ENCODE measurements around the gene LYRM4.

Gene LYRM4

DNA sequence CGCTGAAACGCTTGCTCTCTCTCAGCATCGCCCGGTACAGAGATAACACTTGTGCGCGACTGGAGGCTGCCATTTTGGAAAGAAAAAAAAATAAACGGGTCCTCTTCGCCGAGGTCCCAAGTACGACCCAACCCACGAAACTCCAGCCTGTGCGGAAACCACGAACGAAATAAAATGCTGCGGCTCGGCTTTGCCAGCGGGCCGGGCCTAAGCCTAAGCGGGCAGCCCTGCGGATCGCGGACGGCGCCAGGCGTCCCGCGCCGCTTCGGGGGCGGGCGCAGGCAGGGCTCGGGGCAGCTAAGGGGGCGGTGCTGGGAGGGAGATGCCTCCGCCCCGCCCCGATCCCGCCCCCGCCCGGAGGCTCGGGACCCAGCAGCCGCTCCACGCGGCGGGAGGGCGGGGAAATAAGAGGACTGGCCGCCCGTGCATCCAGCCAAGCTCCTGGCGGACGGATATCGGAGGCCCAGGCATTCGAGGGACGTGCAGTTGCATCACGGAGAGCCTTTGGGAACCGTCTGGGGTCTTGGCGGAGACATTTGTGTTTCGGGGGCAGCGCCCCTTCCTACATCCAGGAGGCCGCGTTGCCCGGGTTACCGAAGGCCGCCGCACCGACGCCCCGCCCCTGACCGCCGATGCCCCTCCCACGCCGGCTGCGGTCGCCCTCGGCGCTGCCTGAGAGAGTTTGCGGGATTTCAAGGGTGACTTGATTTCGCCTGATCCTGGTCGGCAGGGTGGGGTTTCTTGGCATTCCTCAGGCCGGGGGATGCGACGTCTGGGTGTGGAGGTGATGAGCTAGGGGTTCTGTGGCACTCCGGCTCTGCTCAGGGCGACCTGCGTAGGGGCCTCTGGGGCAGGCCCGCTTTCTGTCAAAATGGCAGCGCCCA, at the start of gene LYRM4, which contains the start of gene FARS2:
TSS of gene LYRM4 (minus strand) at position 290 of the 884 bp plus-strand sequence. CDS start at position 73, 217 bp downstream.
TSS of gene FARS2 (plus strand) at position 853 of the 884 bp plus-strand sequence.
- DNase-seq (ENCODE audit: low read depth, low spot score), result peak; percentile 97

DNA sequence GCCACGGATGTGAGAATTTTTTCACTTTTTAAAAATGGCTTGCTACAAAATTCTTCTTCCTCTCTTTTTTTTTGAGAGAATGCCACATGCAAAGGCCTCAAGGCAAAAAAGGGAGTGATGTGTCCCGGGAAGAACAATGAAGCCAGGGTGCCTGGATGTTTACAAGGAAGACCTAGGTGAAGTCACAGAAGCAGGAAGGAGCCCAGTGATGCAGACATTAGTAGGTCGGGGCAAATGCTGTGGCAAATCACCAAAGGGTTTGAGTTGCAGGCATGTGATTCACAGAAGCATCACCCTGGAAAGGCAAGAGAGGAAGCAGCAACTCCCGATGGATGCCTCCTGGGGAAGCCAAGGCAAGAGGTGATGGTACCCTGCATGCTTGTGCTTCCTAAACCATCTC, 47.3 kb upstream of the LYRM4 start:
- DNase-seq (ENCODE audit: low read depth, low spot score), result no peak

DNA sequence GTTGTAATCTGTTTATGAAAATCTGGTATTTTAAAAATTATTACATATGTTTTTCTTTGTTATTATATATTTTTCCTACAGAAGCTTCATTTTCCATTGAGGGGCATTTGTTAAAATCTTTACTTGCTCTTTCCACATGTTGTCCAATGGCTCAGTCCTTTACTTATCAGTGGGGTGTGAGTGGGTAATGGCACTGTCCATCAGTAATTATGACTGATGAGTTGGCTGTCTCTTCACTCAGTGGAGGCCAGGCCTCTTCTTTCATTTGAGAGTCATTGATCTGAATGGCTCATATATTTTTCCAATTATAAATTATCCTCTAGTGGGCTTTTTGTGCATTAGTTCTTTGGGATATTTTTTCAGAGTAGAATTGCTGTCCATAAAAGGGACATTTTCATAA, 46.3 kb upstream of the LYRM4 start:
- no peak for DNase-seq (ENCODE audit: low read depth, low spot score)

DNA sequence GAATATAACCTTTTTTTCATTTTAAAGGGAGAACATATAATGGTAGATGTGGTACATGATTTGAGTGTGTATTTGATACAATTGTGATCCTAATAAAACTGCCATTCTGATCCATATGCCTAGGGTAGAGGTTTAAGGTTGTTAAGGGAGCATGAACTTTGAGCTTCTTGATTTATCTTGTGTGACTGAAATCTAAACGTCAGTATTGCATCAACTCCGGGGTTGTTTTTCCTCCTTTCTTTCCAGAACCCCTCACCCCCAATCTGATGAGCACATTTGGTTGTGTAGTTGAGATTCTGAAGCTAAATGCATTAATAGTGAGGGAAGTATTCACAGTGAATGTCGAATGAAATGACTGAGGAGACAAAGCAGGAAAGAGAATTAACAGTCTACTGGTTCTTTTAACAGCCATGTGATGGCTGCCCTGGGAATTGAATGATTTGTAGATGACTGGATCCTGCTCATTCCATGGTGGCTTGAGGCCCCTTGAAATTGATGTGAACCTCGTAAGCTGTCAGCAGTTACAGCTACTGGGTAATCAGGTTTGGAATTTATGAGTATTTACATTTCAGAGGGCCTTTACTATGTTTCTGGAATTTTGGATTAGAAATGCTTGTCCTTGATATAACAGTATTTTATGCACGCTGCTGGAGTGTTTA, 45.3 kb upstream of the LYRM4 start:
- DNase-seq (ENCODE audit: low read depth, low spot score), result peak; percentile 33

DNA sequence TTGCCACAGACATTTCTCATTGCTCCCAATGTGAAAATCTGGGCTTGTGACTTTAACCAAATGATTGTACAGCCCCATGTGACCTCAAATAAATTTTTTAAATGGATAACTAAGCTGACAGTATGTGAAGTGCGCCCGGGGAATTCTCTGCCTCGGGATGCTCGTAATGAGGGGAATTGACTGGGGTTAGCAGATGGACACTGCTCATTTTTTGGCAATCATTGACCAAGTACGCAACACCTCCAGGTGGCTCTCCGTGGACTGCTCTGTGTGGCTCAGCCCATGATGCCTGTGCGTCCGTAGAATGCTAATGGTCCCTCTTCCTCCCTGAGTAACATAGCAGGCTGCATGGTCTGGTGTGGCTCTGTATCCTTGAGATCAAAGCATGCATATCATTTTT, 42.9 kb upstream of the LYRM4 start:
- no peak for DNase-seq (ENCODE audit: low read depth, low spot score)

DNA sequence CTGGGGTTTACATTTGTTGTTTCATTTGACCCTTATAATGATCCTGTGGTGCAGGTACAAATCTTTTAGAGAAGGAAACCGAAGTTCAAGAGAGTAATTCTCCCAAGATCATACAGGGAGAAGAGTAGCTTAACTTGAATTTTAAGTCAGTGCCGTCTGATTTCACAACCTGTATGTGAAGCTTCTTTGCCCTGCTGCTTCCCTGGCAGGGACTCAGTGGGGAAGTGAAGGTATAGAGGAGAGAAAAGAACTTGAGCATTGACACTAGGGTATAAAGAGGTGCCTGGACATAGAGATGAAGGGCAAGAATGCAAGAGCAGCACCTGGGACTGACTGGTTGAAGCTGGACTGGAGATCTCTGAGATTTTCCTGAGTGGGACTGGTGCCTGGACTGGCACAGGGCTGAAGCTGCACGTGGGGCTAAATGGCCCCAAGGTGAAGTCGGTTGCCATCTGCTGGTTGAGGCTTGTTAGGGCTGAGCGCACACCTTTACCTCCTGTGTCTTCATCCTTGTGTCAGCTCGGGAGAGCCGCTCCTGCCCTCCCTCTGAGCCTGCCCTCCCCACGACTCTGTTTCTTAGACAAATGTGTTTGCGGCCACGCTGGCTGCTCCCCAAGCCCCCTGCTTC, 42.4 kb upstream of the LYRM4 start:
- peak; percentile 41 for DNase-seq (ENCODE audit: low read depth, low spot score)

DNA sequence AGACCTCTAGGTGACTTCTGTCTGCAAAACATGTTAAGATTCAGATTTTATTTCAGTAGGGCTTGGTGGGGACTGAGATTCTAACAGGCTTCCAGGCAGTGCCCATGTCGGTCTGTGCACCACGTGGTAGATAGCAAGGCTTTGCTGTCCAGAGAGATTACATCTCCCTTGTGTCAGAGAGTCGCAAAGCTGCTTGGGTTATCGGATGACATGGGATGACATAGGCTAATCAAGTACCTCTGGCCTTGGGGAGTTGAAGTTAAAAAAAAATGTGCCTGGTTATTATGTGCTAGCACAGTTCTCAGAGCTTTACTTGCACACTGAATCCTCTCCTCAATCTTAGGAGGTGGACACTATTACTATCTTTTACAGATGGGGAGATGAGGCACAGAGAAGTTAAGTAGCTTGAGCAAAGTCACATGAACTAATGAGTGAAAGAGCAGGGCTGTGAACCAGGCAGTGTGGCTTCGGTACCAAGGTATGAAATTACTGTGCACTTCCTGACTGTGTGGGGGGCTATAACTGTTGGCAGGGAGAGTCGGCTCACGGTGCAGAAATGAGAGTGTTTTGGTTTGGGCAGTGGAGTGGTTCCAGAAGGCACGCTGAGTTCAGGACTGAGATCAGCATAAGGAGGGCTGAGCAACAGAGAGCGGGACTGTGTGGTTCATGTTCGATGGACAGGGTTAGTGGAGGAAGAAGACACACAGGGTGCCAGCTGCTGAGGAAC, 41.6 kb upstream of the LYRM4 start:
- DNase-seq (ENCODE audit: low read depth, low spot score), result peak; percentile 28

DNA sequence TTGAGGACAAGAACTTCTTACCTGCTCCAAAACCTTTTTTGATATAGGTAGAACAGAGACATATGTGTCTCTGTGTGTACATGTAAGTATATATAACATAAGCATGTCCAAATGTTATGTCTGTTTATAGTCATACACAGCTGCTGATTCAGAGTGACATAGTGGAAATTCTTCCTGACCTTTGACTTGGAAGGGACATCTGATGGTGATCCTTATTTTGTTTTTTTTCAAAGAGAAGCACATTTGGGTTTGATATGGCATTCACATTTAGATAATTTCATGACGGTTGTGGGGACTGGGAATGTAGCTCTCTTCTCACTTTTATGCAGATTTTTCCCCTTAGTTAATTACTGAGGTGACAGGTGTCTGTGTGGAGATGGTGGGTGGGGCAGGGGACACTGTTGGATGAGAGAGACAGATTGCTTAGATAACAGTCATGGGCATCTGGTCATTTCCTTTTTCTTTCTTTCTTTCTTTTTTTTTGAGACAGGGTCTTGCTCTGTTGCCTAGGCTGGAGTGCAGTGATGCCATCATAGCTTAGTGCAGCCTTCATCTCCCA, 39.5 kb upstream of the LYRM4 start:
- no peak for DNase-seq (ENCODE audit: low read depth, low spot score)

DNA sequence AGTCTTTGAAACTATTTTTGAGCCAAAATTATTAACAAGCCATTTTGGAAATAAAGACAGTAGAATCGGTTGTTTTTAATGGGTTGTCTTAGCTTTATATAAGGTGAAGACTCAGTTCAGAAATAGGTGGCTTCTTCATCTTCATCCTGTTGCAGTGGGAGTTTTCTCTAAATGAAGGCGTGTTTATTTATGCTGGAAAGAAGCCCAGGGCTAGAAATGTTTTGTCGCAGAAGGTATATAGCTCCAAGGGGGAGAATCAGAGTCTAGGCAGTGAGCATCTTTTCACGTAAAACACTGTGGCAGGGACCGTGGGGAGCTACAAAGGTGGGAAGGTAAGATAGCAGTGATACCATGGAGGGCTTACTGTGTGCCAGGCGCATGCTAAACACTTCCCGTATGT, 34.9 kb upstream of the LYRM4 start:
- DNase-seq (ENCODE audit: low read depth, low spot score), result peak; percentile 23

DNA sequence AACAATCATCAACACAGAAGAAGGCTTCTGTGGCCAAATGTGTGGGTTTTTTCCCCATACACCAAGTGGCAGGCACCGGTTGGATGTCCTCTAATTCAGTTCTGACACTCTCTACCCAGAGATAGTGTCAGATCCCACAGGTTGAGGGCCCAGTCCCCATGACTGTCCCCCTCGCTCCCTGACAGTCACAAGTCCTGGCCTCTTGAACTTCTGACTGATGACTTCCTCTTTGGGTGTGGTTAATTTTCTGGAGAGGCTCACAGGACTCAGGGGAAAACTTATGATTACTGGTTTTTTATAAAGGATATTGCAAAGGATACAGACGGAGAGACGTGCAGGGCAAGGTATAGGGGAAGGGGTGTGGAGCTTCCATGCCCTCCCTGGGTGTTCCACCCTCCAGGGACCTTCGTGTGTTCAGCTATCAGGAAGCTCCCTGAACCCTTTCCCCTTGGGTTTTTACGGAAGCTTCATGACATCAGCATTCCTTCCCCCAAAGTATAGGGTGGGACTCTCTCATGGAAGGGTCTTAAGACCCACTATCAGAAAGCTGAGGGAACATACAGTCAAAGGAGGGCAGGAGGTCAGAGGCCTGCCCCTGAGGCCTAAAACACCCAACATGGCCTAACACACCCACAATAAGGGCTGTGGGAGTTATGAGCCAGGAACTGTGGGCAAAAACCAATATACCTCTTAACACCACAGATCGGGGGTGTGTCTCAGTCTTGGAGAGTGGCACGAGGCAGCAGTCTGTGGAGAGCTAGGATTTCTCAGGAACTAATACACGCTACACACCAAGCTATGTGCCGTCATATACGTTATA, 33.9 kb upstream of the LYRM4 start:
- no peak for DNase-seq (ENCODE audit: low read depth, low spot score)

DNA sequence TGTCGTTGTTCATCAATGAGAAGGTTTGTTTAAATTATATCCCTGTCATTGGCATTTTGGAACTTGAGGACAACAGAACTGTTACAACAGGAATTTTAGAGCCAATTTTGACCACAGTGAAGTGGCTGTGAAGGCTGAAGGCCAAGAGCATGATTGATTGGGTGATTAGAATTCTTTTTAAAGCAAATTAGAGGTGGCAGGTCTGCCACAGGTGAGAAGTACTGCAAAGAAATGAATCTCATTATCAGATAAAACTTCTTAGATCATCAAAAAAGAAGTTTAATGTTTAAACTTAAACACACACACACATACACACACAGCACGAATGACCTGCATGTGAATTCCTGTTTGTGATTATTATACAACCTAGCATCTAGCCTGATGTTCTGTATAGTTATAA, 32.9 kb upstream of the LYRM4 start:
- DNase-seq (ENCODE audit: low read depth, low spot score), result no peak

DNA sequence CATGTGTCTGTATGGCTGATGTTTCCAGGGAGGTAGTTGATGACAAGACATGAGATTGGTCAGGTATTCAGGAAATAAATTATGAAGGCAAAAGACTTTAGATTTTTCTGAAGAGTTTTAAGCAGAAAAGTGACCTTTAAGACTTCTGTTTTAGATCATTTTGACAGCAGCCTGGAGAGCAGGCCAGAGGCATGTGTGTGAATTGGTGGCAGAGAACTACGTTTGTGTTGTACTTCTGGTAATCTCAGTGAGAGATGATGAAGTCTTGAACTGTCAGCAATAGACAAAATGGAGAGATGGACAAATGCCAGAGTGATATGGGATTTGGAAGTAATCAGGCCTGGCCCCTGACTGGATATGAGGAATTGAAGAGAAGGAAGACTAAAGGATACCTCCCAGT, 31.4 kb upstream of the LYRM4 start:
- no peak for DNase-seq (ENCODE audit: low read depth, low spot score)

DNA sequence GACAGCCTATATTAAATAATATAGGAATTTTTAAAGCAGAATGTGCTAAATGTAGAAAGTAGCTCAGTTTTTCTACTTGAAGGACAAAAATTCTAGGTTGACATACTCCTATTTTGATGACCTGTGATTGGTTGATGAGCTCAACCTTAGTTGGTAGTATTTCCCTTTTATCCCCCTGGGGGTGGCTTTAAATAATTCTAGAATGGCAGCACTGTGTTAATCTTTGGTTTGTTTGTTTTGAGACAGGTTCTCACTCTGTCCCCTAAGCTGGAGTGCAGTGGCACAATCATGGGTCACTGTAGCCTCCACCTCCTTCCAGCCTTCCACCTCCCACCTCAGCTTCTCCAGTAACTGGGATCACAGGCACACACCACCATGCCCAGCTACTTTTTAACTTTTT, 29.8 kb upstream of the LYRM4 start:
- no peak for DNase-seq (ENCODE audit: low read depth, low spot score)

DNA sequence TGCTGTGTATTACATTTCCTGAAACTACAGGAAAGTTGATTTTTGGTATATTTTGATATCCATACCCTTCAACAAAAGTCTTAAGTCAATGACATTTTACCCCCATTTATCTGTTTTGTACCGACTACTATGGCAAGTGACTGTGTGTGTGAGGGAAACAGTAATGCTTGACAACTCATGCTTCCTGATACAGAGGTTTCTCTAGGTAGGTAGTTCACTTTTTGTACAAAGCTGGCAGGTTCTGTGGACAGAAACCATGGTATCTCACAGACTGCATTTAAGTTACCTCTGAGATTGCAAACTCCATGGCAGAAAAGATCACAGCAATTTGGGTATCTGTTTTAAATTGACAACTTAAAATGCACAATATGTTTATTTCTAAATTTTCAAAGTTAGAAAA, 29.3 kb upstream of the LYRM4 start:
- no peak for DNase-seq (ENCODE audit: low read depth, low spot score)

DNA sequence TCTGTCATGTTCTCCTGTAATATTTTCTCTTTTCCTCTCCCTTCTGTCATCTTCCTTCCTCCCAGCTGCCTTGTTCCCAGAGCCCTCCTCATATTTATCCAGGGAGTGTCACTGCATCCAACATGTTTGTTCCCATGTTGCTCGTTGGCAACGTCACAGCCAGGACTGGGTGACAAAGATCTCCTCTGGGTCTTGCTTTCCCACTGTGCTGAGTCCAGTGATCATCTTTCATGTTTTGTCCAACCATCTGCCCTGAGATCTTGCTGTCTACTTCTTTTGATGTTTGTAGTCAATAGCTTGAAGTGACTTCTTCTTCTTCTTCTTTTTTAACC, 27.2 kb upstream of the LYRM4 start:
- no peak for DNase-seq (ENCODE audit: low read depth, low spot score)

DNA sequence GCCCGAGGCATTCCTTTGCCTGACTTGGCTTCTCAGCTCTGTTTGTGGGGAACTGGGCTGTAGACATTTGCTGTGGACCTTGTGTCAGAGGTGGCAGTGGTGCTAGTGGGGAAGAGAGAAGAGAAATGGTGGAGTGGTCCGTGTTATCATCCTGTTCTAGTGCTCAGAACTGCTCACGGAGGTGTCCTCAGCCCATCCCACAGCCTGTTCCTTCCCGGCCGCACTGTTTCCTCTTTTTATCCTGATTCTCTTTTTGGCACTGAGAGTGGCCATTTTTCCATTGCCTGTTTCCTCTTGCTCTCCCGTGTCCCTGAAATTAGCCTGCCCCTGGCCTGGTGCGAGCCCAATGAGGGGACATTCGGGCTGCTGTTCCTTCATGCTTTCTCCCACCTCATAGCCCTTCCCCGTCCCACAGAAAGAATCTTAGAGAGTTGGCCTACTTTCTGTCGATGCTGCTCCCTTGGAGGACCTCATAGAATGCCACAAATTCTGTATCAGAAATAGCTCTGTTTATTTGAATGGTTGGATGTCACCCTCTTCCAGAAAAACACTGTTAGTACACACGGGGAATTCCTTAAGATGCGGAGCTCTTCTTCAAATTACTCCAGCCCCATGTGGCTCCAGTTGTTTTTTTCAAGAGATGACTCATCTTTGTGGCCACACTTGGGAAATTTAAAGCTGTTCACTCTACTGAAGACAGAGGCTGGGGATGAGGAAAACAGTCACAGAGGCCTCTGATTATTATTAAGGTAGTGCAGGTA, 26.6 kb upstream of the LYRM4 start:
- peak; percentile 71 for DNase-seq (ENCODE audit: low read depth, low spot score)

DNA sequence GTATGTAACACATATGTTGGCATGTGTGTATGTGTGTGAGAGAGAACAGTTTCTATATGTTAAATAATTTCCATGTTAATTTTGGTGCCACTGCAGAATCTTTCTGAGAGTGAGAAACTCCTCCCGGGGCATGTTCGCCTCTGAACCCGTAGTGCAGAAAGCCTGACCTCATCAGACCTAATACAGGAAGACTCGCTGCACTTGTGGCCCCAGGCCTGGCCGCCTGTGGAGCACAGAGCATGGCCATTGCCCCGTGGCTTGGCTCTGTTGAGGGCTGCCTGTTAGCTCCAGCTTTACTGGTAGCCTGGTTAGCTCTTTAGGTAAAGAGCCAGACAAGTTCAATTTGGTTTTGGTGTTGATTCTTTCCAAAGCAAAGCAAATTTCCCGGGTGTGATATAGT, 26.0 kb upstream of the LYRM4 start:
- DNase-seq (ENCODE audit: low read depth, low spot score), result no peak

DNA sequence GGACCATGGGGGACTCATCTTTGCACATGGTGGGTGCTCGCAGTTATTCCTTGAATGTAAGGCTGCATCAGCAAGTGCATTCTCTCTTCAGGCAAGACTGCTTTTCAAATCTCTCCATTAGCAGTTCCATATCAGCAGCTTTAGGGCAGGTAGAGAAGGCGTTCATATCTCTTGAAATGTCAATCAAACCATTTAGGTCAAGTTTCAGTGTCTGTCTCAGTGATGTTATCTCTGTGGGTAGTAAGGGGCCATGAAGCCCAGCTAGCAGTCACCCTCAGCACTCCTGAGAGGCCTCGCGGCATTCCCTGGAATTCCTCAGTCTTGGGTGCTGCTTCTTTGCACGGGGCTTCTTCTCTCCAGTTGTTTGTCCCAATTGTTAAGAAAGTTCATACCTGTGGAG, 24.8 kb upstream of the LYRM4 start:
- no peak for DNase-seq (ENCODE audit: low read depth, low spot score)

DNA sequence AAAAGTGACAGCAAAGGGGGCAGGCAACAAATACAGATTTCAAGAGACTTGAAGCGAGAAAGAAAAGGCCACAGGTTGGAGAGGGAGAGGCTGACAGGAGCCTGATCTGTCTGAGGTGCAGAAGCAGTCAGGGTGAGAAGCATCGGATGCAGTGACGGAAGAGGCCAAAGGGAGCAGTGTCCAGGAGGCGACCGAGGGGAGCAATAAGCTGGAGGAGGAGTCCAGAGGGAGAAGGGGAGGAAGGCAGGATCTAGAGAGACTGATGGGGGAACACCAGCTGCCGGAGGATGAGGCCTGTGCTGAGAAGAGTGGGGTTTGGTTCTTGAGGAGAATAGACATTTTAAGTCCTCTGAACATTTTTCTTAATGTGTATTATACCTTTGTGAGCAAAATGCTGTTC, 24.3 kb upstream of the LYRM4 start:
- DNase-seq (ENCODE audit: low read depth, low spot score), result no peak

DNA sequence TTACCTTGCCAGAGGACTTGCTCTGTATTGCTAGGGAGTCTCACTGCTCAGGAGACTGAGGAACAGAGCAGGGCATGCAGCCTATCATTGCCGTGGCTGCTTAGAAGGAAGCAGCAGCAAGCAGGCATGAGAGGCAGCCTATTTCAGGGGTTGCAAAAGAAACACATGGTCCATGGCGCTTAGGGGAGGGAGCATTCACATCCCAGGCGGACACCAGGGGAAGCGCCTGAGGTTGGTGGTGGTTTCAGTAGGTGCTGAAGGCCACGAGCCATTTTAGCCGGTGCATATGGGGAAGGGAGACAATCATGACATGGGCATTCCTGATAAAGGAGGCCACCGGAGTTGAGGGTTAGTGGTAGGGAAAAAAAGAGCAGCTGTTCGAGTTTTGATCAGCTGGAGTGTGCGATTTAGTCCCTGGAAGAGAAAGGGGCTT, 21.5 kb upstream of the LYRM4 start:
- peak; percentile 28 for DNase-seq (ENCODE audit: low read depth, low spot score)
